K562 (cell line): ENCODE data around the gene EPM2A. TPM values are rescaled to one million over a fixed set of nuclear protein-coding genes. Genes with fewer than 3 reads are reported as not detected.
A peak's percentile ranks its signal among the peaks of the same experiment; 100 is the strongest.

Experiments used
- ATAC-seq: fragments of 200-7000 bp; cut with Tn5 transposase; 3 replicates; pipeline ENCODE4 v1.9.1; 2020; ENCODE audit warnings: moderate library complexity
- BruUV-seq: library from RNA; stranded (reverse); fragments of 400-500 nt; replicated peaks from 2 replicates; lab custom pipeline; 2021; lab: Mats Ljungman, UMichigan
- CTCF ChIA-PET: fragments of 300-600 bp; formaldehyde crosslinking; extraction: SDS; loops from one replicate; lab custom pipeline; 2021; ENCODE audit warnings: low intra/inter-chr PET ratio; lab: Yijun Ruan, JAX
- POLR2A ChIA-PET: fragments of 300-600, 350-650 bp; sonication (Branson Sonifier 250); formaldehyde crosslinking; extraction: SDS; loops from one replicate; lab custom pipeline; 2021; ENCODE audit warnings: antibody characterized with exemption, inconsistent platforms; lab: Yijun Ruan, JAX
- DNase-seq, 4 experiments: peaks; one replicate each; pipeline versions ENCODE4 v3.0.0 to v3.0.0-alpha.2; 2011 to 2018; ENCODE audit warnings: low spot score in 3 of 4, mixed read lengths in 3 of 4; ENCODE audit errors: extremely low read depth in 1 of 4
- FAIRE-seq: peaks from 2 replicates; lab custom pipeline; 2011; peaks lifted over from hg19 to GRCh38; lab: Jason Lieb, UNC
- H2AFZ ChIP-seq: 2 replicates; pipeline ENCODE4 v1.6.0; 2011; ENCODE audit warnings: low read depth, low read length, control low read depth, inconsistent platforms
- H3K27ac ChIP-seq: fragments of 200-600 bp; 3 replicates; pipeline ENCODE4 v1.8.0; 2011; ENCODE audit warnings: low read depth, mild to moderate bottlenecking, control low read depth, inconsistent platforms, low read length, moderate library complexity, mixed read lengths; ENCODE audit errors: extremely low read depth
- H3K27me3 ChIP-seq, 2 experiments: fragments of 300-600 bp in 1 of 2; 2 replicates in 1 of 2; 3 replicates in 1 of 2; pipeline versions ENCODE4 v1.6.0 to v1.8.0; 2011; ENCODE audit warnings: inconsistent platforms in 2 of 2, low read length in 2 of 2, mild to moderate bottlenecking in 1 of 2, mixed read lengths in 1 of 2, moderate library complexity in 1 of 2; ENCODE audit not compliant: control insufficient read depth in 2 of 2, insufficient read depth in 2 of 2
- H3K36me3 ChIP-seq: fragments of 300-600 bp; 3 replicates; pipeline ENCODE4 v1.8.0; 2011; ENCODE audit warnings: mild to moderate bottlenecking, low read length, inconsistent platforms; ENCODE audit not compliant: control insufficient read depth, insufficient read depth
- H3K4me1 ChIP-seq, 2 experiments: fragments of 200-600 bp in 1 of 2; replicated peaks in 1 of 2; 2 replicates in 1 of 2; 3 replicates in 1 of 2; pipeline versions ENCODE4 v1.5.1 to v1.8.0; 2011; ENCODE audit warnings: inconsistent platforms in 2 of 2, low read length in 2 of 2, mild to moderate bottlenecking in 1 of 2, mixed read lengths in 1 of 2, moderate library complexity in 1 of 2; ENCODE audit not compliant: control insufficient read depth in 2 of 2, insufficient read depth in 2 of 2
- H3K4me2 ChIP-seq: 2 replicates; pipeline ENCODE4 v1.6.1; 2011; ENCODE audit warnings: low read length, control low read depth, inconsistent platforms, mixed read lengths; ENCODE audit not compliant: insufficient read depth
- H3K4me3 ChIP-seq: fragments of 200-600 bp; sonication (generic), shearing (Covaris generic); 2 replicates; pipeline ENCODE4 v1.5.1; 2016; ENCODE audit warnings: control low read depth, inconsistent platforms
- H3K79me2 ChIP-seq: fragments of 200-600 bp; 3 replicates; pipeline ENCODE4 v1.8.0; 2011; ENCODE audit warnings: low read length, inconsistent platforms; ENCODE audit not compliant: control insufficient read depth, insufficient read depth
- H3K9ac ChIP-seq, 2 experiments: 2 replicates each; pipeline versions ENCODE4 v1.6.0 to v1.6.1; 2011; ENCODE audit warnings: low read depth in 2 of 2, low read length in 2 of 2, control low read depth in 1 of 2, inconsistent platforms in 1 of 2, mild to moderate bottlenecking in 1 of 2, mixed read lengths in 1 of 2; ENCODE audit not compliant: insufficient read depth in 1 of 2
- H3K9me1 ChIP-seq: one replicate; pipeline ENCODE4 v1.6.0; 2011; ENCODE audit warnings: inconsistent platforms, mild to moderate bottlenecking, low read length, moderate library complexity; ENCODE audit not compliant: control insufficient read depth, insufficient read depth
- H3K9me3 ChIP-seq: replicated peaks from 2 replicates; pipeline ENCODE4 v1.5.1; 2011; ENCODE audit warnings: low read depth, low read length, inconsistent platforms; ENCODE audit not compliant: control insufficient read depth, insufficient read depth
- H4K20me1 ChIP-seq: replicated peaks from 2 replicates; pipeline ENCODE4 v1.6.1; 2011; ENCODE audit warnings: low read length, inconsistent platforms, mixed read lengths; ENCODE audit not compliant: control insufficient read depth, insufficient read depth
- E2F8 ChIP-seq: fragments of 450-650 bp; IDR thresholded peaks from 2 replicates; pipeline ENCODE4 v1.7.1; 2018; ENCODE audit warnings: mild to moderate bottlenecking, low read depth; ENCODE audit not compliant: partially characterized antibody
- ZBTB17 ChIP-seq: fragments of 450-650 bp; formaldehyde crosslinking; IDR thresholded peaks from 2 replicates; pipeline ENCODE4 v1.4.0; 2020; ENCODE audit warnings: mild to moderate bottlenecking
- ZBTB49 ChIP-seq: sonication (generic); formaldehyde crosslinking; IDR thresholded peaks from 2 replicates; pipeline ENCODE4 v1.8.0; 2022; ENCODE audit warnings: missing genetic modification reagents, mild to moderate bottlenecking, borderline replicate concordance
- ZNF518B ChIP-seq: fragments of 250-450 bp; sonication (Bioruptor Pico); IDR thresholded peaks from 2 replicates; pipeline ENCODE4 v1.5.0; 2021; ENCODE audit warnings: mild to moderate bottlenecking, moderate library complexity
- ZNF586 ChIP-seq: fragments of 450-650 bp; formaldehyde crosslinking; conservative IDR thresholded peaks from 2 replicates; pipeline ENCODE4 v1.4.0; 2020; ENCODE audit warnings: mild to moderate bottlenecking, moderate library complexity
- ZNF77 ChIP-seq: fragments of 250-450 bp; sonication (Bioruptor Pico); IDR thresholded peaks from 2 replicates; pipeline ENCODE4 v1.5.0; 2020
- WGBS: fragments of 100-300 bp; shearing (Covaris generic); methylation state at CpG from one replicate; pipeline ENCODE4 v1.1.6; 2016; ENCODE audit warnings: low coverage, mixed read lengths; ENCODE audit not compliant: insufficient coverage; ENCODE audit errors: missing lambda C conversion rate; 5-methylcytosine and 5-hydroxymethylcytosine counted together
- in situ Hi-C: fragments of 300-500 bp; cut with MboI; formaldehyde crosslinking; loops from 4 replicates; pipeline ENCODE4 v1.15.0; 2018; ENCODE audit warnings: inconsistent platforms, mixed read lengths
- intact Hi-C: fragments of 100-400 bp; cut with micrococcal nuclease; formaldehyde crosslinking; loops from 2 replicates; pipeline ENCODE4 v1.14.2; 2022
- polyA plus RNA-seq, 8 experiments: library from polyadenylated mRNA; depleted of rRNA in 4 of 8; stranded (reverse) in 5 of 8; unstranded in 3 of 8; fragments of >200 nt; fragmentation: Nextera tagmentation in 2 of 8; fragmentation: Illumina TruSeq in 1 of 8; extraction: Ambion mirVana in 2 of 8; extraction: Trizol in 1 of 8; gene quantifications; 2 replicates each; pipeline versions ENCODE4 v1.2.1 to v1.2.3, GENCODE V29; 2011 to 2014; ENCODE audit warnings: inconsistent platforms in 1 of 8, missing spikeins in 1 of 8
- total RNA-seq, 7 experiments: library from RNA; depleted of rRNA in 6 of 7; stranded (reverse); fragments of >200 nt in 6 of 7; fragmentation: Illumina TruSeq in 2 of 7; extraction: Trizol in 2 of 7; gene quantifications; 2 replicates each; pipeline versions ENCODE4 v1.2.1 to v1.2.3, GENCODE V29; 2011 to 2021; ENCODE audit warnings: low replicate concordance in 1 of 7

Gene EPM2A
- total and polyA plus RNA-seq, 9 of the 15 experiments (the other 6 are each of a cell fraction or from before 2014, with no cell fraction given): 0.35 to 5.3 (median 2.5) TPM

- H3K4me1 ChIP-seq: no peaks in the 10 kb centered on the region
- CTCF ChIA-PET: no interaction called here
- no peaks in the 10 kb centered on the region for H3K9me3 ChIP-seq
- H3K36me3 ChIP-seq: no peaks in the 10 kb centered on the region
- no peaks in the 10 kb centered on the region for H3K79me2 ChIP-seq
- POLR2A ChIA-PET: no interaction called here
- no peaks in the 10 kb centered on the region for H3K9me1 ChIP-seq
- FAIRE-seq (no peak), DNase-seq (no peak)
- in situ Hi-C loops (loop anchor here (25.0 kb wide), 1 partner anchor 1040 kb away; no protein-coding TSS in a partner anchor), intact Hi-C loops (no loop called here)
- H3K4me3 ChIP-seq: no peak overlapping the region
- WGBS: 7% methylated on average over 17 of the region's 17 CpGs
- peaks cover 0 to 4% of the 10 kb centered on the region in 2 experiments; a peak in 1 of 5 replicates for H3K27me3 ChIP-seq
- no peaks in the 10 kb centered on the region for H4K20me1 ChIP-seq
- no peak overlapping the region for H3K4me2 ChIP-seq
- no peak overlapping the region for H3K27ac ChIP-seq
- no peak overlapping the region for H2AFZ ChIP-seq
- TF ChIP-seq ZNF586 (CRISPR knock-in tag): no peak
- TF ChIP-seq, all 486 proteins: peak for 0
- no peak overlapping the region for H3K9ac ChIP-seq
- ATAC-seq: peak; percentile 64
- BruUV-seq: no TSS peak
Measured at GRCh38 chr6:145627451-145627850, 107.9 kb downstream of the EPM2A start.

- DNase-seq: no peak
- Histone ChIP-seq H4K20me1 (no peaks in the 10 kb centered on the region), H3K36me3 (no peaks in the 10 kb centered on the region), H3K79me2 (no peaks in the 10 kb centered on the region), H3K27ac (no peak overlapping the region), H3K4me2 (no peak overlapping the region), H3K9me1 (no peaks in the 10 kb centered on the region), H3K4me1 (no peaks in the 10 kb centered on the region), H3K27me3 (peaks cover 0 to 4% of the 10 kb centered on the region in 2 experiments; a peak in 1 of 5 replicates), H3K4me3 (no peak overlapping the region), H2AFZ (no peak overlapping the region), H3K9me3 (no peaks in the 10 kb centered on the region), H3K9ac (no peak overlapping the region)
- CTCF ChIA-PET: no interaction called here
- BruUV-seq: no TSS peak
- no peak for FAIRE-seq
- intact Hi-C loops: no loop called here
- ATAC-seq: no peak
- POLR2A ChIA-PET: no interaction called here
- in situ Hi-C loops: loop anchor here (25.0 kb wide), 1 partner anchor 1040 kb away; no protein-coding TSS in a partner anchor
- WGBS: under 1% methylated on average over 7 of the region's 7 CpGs
- TF ChIP-seq ZNF518B (CRISPR knock-in tag) (no peak), ZBTB49 (no peak), E2F8 (no peak), ZNF77 (no peak), ZBTB17 (no peak)
Measured at GRCh38 chr6:145626857-145627256, 108.5 kb downstream of the EPM2A start.
